NCI-H748 (cell line): ENCODE measurements around the gene MRFAP1L1.

Source experiments
- DNase-seq: peaks from one replicate; lab custom pipeline; 2025; ENCODE audit not compliant: unreplicated experiment; lab: John Stamatoyannopoulos, UW

The MRFAP1L1 gene

DNA sequence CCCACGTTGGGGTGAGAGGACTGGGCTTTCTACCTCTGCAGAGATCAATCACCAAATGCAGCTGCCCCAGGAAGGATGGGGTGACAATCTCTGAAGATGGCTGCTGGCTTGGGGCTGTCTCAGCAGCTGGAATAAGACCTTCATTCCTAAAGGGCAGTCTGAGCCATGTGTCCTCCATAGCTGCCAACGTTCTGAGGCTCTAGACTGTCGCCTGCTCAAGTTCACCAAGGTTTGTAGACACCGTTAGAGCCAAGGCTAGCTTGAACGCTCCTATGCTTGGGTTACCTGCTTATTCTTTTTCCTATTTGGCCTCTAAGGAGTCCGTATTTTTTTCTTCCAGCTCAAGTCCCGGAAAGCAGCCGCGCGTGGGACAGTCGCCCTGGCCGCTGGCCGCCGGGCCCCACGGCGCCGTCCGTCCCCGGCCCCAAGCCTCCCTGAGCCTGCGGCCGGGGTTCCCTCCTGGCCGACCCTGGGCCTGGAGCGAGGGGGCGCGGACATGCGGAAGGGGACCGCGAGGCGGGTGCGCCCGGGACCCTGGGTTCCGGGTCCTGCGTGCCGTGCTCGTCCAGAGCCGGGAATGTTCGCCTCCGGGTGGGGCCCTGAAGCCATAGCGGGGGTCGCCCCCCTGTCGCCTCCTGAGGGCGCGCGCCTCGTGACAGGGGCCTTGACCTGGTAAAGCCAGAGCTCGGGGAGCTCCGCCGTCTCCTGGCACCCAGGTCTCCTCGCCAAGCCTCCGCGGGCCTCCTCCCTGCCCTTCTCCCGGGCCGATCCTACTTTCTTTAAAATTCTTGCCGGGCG, 45.9 kb downstream of the MRFAP1L1 start:
- DNase-seq = no peak

DNA sequence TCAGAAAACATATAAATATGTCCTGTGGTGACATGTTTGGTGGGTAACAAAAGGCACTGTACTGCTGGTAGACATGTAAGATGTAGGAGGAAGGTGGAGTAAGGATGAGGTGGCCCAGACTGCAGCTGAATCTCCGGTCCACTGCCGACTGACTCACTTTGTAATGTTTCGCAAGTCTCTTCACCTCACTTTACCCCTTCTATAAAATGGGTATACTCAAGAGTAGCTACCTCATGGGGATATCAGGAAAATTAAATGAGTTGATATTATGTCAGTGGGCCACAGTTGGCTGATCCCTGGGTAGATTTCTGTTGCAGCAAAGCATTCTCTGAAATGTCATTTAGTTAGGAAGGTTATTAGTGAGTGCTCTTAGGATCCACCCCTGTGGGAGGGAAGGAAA, 47.1 kb downstream of the MRFAP1L1 start:
- no peak for DNase-seq

DNA sequence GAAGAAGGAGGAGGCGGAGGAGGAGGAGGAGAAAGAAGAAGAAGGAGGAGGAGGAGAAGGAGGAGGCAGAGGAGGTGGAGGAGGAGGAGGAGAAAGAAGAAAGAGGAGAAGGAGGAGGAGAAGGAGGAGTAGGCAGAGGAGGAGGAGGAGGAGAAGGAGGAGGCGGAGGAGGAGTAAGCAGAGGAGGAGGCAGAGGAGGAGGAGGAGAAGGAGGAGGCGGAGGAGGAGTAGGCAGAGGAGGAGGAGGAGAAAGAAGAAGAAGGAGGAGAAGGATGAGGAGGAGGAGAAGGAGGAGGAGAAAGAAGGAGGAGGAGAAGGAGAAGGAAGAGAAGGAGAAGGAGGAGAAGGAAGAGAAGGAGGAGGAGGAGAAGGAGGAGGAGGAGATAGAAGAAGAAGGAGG, 49.2 kb downstream of the MRFAP1L1 start:
- no peak for DNase-seq

DNA sequence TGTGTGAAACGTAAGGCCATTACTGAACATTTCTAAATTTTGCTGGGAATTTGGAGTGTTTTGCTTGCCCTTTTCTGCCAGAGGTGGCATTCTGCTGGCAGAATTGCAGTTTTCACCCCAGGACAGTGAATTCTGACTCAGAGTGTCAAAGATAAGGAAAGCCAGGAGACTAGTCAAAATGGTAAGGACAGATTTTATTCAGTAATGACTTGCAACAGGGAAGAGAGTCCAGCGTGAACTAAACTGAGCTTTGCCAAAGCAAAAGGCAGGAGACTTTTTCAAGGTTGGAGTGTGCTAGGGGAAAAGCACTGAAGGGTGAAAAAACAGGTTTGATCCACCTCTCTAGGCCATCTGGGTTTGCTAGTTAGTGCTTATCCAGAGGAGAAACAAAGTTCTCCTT, 49.8 kb downstream of the MRFAP1L1 start:
- no peak for DNase-seq

DNA sequence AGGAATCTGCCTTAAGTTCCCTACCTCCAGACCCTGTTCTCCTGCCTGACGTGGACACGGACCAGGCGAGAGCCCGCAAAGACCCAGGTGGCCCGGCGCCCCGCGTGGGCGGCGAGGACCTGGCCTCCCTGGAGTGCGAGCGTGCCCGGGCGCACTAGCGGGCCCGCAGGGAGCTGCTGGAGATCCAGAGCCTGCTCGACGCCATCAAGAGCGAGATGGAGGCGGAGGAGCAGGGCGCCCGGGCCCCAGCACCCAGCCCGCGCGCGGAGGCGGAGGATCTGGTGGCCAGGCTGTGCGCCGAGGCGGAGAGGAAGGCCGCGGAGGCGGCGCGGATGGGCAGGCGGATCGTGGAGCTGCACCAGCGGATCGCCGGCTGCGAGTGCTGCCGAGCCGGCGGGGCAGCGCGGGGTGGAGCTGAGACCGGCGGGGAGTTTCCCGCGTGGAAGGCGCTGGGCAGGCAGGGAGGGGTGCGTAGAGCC, 51.0 kb downstream of the MRFAP1L1 start:
- DNase-seq = no peak

DNA sequence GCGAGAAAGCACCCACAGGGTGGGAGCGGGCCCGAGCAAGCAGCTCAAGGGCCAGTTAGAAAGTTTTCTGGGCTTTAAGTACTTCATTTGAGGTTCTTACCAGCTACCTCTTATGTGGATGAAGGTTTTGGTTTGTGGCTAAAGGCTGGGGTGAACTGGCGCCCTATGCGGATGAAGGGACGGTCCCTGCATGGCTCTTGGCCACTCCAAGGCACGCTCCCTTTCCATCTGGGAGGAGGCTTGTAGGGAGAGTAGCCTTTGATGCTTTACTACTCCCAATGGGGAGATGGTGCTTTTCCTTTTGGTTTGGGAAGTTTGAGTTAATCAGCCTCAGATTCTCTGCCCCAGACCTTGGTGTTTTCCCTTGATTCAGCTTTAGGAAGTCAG, 51.5 kb downstream of the MRFAP1L1 start:
- no peak for DNase-seq
